Brain microvascular endothelial cell (primary cell): ENCODE measurements around the gene PVALEF.

Experiments used
- DNase-seq: peaks from one replicate; pipeline ENCODE4 v3.0.0-alpha.2; 2020
- H3K27ac ChIP-seq: fragments of 250-450 bp; sonication (Bioruptor Pico); 2 replicates; pipeline ENCODE4 v1.5.1; 2020; ENCODE audit warnings: mild to moderate bottlenecking, moderate library complexity
- H3K27me3 ChIP-seq: fragments of 250-450 bp; sonication (Bioruptor Pico); replicated peaks from 2 replicates; pipeline ENCODE4 v1.5.1; 2020; ENCODE audit warnings: mild to moderate bottlenecking
- H3K36me3 ChIP-seq: fragments of 250-450 bp; sonication (Bioruptor Pico); replicated peaks from 2 replicates; pipeline ENCODE4 v1.5.1; 2020; ENCODE audit warnings: mild to moderate bottlenecking
- H3K4me3 ChIP-seq: 2 replicates; pipeline ENCODE4 v1.5.1; 2011; ENCODE audit warnings: low read depth, mild to moderate bottlenecking, control low read depth, low read length, moderate library complexity
- CTCF ChIP-seq: IDR thresholded peaks from 2 replicates; pipeline ENCODE4 v1.5.1; 2011; ENCODE audit warnings: low read depth, mild to moderate bottlenecking, moderate library complexity, low read length, control low read depth, inconsistent platforms; ENCODE audit errors: missing control alignments
- in situ Hi-C: cut with HindIII; loops from 2 replicates; pipeline ENCODE4 v1.10.0; 2017; ENCODE audit warnings: low sequenced_read_pairs, low pct_ligation_motif_present

PVALEF gene

GRCh38 chr17:81207610-81208581 is 42.6 kb downstream of the PVALEF start:
- no peak overlapping the region for H3K4me3 ChIP-seq
- in situ Hi-C loops, result no loop called here
- DNase-seq, result no peak
- TF ChIP-seq CTCF, result no peak
- no peaks in the 10 kb centered on the region for H3K36me3 ChIP-seq
- no peak overlapping the region for H3K27ac ChIP-seq
- H3K27me3 ChIP-seq, result no peaks in the 10 kb centered on the region

- no peak for DNase-seq
- no peak for TF ChIP-seq CTCF
- H3K36me3 ChIP-seq, result no peaks in the 10 kb centered on the region
These were observed 43.3 kb downstream of the PVALEF start for GRCh38 chr17:81208651-81209050.

GRCh38 chr17:81209141-81209540 is 43.8 kb downstream of the PVALEF start:
- Histone ChIP-seq H3K27me3 (no peaks in the 10 kb centered on the region), H3K27ac (no peak overlapping the region), H3K36me3 (no peaks in the 10 kb centered on the region), H3K4me3 (no peak overlapping the region)
- TF ChIP-seq CTCF, result no peak
- in situ Hi-C loops, result no loop called here
- no peak for DNase-seq

More at GRCh38 chr17:81208651-81209050, 43.3 kb downstream of the PVALEF start:
- H3K27ac ChIP-seq, result no peak overlapping the region
- in situ Hi-C loops, result no loop called here
- no peak overlapping the region for H3K4me3 ChIP-seq
- no peaks in the 10 kb centered on the region for H3K27me3 ChIP-seq

- no peak for DNase-seq
- in situ Hi-C loops, result no loop called here
These were observed 45.2 kb downstream of the PVALEF start for GRCh38 chr17:81210466-81210865.

GRCh38 chr17:81210868-81211267 is 45.6 kb downstream of the PVALEF start:
- in situ Hi-C loops, result no loop called here
- peak; percentile 40 for DNase-seq

More at GRCh38 chr17:81210466-81210865, 45.2 kb downstream of the PVALEF start:
- Histone ChIP-seq H3K27ac (no peak overlapping the region), H3K4me3 (no peak overlapping the region), H3K27me3 (no peaks in the 10 kb centered on the region), H3K36me3 (no peaks in the 10 kb centered on the region)
- TF ChIP-seq CTCF, result no peak

More at GRCh38 chr17:81210868-81211267, 45.6 kb downstream of the PVALEF start:
- no peak overlapping the region for H3K4me3 ChIP-seq
- no peaks in the 10 kb centered on the region for H3K36me3 ChIP-seq
- H3K27me3 ChIP-seq, result no peaks in the 10 kb centered on the region
- no peak overlapping the region for H3K27ac ChIP-seq
- no peak for TF ChIP-seq CTCF
